ENCODE results near the gene TYMS. TPM values are rescaled to one million over a fixed set of nuclear protein-coding genes. Genes with fewer than 3 reads are reported as not detected.
A peak's percentile ranks its signal among the peaks of the same experiment; 100 is the strongest.

TYMS gene
- total RNA-seq, 1 donor: 25.7 TPM

GRCh38 chr18:666177-666576, 8.7 kb downstream of the TYMS start:
- TF ChIP-seq, protein P1, sequence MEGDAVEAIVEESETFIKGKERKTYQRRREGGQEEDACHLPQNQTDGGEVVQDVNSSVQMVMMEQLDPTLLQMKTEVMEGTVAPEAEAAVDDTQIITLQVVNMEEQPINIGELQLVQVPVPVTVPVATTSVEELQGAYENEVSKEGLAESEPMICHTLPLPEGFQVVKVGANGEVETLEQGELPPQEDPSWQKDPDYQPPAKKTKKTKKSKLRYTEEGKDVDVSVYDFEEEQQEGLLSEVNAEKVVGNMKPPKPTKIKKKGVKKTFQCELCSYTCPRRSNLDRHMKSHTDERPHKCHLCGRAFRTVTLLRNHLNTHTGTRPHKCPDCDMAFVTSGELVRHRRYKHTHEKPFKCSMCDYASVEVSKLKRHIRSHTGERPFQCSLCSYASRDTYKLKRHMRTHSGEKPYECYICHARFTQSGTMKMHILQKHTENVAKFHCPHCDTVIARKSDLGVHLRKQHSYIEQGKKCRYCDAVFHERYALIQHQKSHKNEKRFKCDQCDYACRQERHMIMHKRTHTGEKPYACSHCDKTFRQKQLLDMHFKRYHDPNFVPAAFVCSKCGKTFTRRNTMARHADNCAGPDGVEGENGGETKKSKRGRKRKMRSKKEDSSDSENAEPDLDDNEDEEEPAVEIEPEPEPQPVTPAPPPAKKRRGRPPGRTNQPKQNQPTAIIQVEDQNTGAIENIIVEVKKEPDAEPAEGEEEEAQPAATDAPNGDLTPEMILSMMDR (IDR thresholded peaks at IDR 0.05; ENCODE audit: insufficient read depth, low read length): peak; percentile 12
- DNase-seq (ENCODE audit: low read depth): no peak
- H3K4me3 ChIP-seq (ENCODE audit: low read depth, low read length): no peak overlapping the region

DNA sequence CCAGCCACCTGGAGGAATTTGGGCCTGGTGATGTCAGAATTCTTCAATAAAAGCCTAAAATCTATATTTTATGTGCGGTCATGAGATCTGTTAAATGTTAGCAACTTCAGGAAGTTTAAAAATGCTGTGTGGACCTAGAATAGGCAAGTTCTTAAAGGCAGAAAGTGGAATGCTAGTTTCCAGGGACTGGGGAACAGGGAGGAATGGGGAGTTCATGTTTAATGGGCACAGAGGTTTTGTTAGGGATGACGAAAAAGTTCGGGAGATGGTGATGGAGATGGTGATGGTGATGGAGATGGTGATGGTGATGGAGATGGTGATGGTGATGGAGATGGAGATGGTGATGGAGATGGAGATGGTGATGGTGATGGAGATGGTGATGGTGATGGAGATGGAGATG, 9.2 kb downstream of the TYMS start:
- H3K4me3 ChIP-seq (ENCODE audit: low read depth, low read length): no peak overlapping the region
- TF ChIP-seq, protein P1 (IDR thresholded peaks at IDR 0.05; ENCODE audit: insufficient read depth, low read length): no peak
- no peak for DNase-seq (ENCODE audit: low read depth)

- no peak for DNase-seq (ENCODE audit: low read depth)
- TF ChIP-seq, protein P1 (IDR thresholded peaks at IDR 0.05; ENCODE audit: insufficient read depth, low read length): no peak
- no peak overlapping the region for H3K4me3 ChIP-seq (ENCODE audit: low read depth, low read length)
Measured at GRCh38 chr18:668260-668659, 10.8 kb downstream of the TYMS start.

DNA sequence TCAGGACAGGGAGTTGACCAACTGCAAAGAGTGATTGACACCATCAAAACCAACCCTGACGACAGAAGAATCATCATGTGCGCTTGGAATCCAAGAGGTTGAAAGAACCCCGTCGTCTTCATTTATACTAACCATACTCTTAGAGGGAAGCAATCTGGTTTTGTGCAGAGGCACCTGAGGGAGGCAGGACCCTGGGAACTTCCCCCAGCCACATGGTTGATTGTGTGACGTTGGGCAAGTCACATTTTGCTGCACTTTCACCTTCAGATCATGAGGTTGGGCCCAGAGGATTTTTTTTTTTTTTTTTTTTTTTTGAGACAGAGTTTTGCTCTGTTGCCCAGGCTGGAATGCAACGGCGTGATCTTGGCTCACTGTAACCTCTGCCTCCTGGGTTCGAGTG, 11.6 kb downstream of the TYMS start:
- TF ChIP-seq, protein P1 (IDR thresholded peaks at IDR 0.05; ENCODE audit: insufficient read depth, low read length): no peak
- DNase-seq (ENCODE audit: low read depth): no peak
- no peak overlapping the region for H3K4me3 ChIP-seq (ENCODE audit: low read depth, low read length)

DNA sequence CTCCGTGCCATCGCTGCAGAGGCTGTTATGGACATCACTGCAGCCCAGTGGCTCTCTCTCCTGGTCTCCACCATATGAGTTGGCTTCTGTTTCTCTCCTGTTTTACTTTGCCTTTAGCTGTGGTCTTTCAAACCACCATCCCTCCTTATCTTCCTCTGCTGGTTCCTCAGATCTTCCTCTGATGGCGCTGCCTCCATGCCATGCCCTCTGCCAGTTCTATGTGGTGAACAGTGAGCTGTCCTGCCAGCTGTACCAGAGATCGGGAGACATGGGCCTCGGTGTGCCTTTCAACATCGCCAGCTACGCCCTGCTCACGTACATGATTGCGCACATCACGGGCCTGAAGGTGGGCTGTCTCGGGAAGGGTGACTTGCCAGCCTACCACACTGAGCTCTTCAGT, 13.1 kb downstream of the TYMS start:
- TF ChIP-seq, protein P1 (IDR thresholded peaks at IDR 0.05; ENCODE audit: insufficient read depth, low read length): no peak
- no peak overlapping the region for H3K4me3 ChIP-seq (ENCODE audit: low read depth, low read length)
- DNase-seq (ENCODE audit: low read depth): no peak

- H3K4me3 ChIP-seq (ENCODE audit: low read depth, low read length): no peak overlapping the region
- TF ChIP-seq, protein P1 (IDR thresholded peaks at IDR 0.05; ENCODE audit: insufficient read depth, low read length): no peak
- no peak for DNase-seq (ENCODE audit: low read depth)
Measured at GRCh38 chr18:671405-671804, 14.0 kb downstream of the TYMS start.

- DNase-seq (ENCODE audit: low read depth): no peak
- H3K4me3 ChIP-seq (ENCODE audit: low read depth, low read length): no peak overlapping the region
- TF ChIP-seq, protein P1 (IDR thresholded peaks at IDR 0.05; ENCODE audit: insufficient read depth, low read length): no peak
Measured at GRCh38 chr18:673317-673716, 15.9 kb downstream of the TYMS start.
